Right lobe of liver (tissue), 6 donors: Measurements from ENCODE around the gene TRIM3. TPM values are rescaled to one million over a fixed set of nuclear protein-coding genes. Genes with fewer than 3 reads are reported as not detected.
A peak's percentile ranks its signal among the peaks of the same experiment; 100 is the strongest.

Experiments used
- ATAC-seq, 4 donors: fragments of 200-7000 bp; cut with Tn5 transposase; one replicate each; pipeline ENCODE4 v1.9.1; 2020; ENCODE audit warnings: mild to moderate bottlenecking in 4 of 4, moderate library complexity in 4 of 4
- DNase-seq, 3 donors: peaks; one replicate each; pipeline ENCODE4 v3.0.0-alpha.2; 2020
- H3K27ac ChIP-seq, 3 donors: fragments of 200-600 bp; one replicate each; pipeline ENCODE4 v1.8.0; 2022
- H3K27me3 ChIP-seq, 2 donors: fragments of 200-600 bp; one replicate each; pipeline ENCODE4 v1.8.0; 2022
- H3K36me3 ChIP-seq, 4 donors: fragments of 200-600 bp; sonication (generic) in 1 of 4; one replicate each; pipeline versions ENCODE4 v1.5.1 to v1.8.0; 2017 to 2022; ENCODE audit warnings: control low read depth in 1 of 4
- H3K4me1 ChIP-seq, 4 donors: fragments of 200-600 bp; sonication (generic) in 1 of 4; one replicate each; pipeline versions ENCODE4 v1.5.1 to v1.8.0; 2017 to 2022; ENCODE audit warnings: control low read depth in 1 of 4
- H3K4me3 ChIP-seq, 3 donors: fragments of 200-600 bp; one replicate each; pipeline ENCODE4 v1.8.0; 2022
- H3K9me3 ChIP-seq, 4 donors: fragments of 200-600 bp; sonication (generic) in 1 of 4; one replicate each; pipeline versions ENCODE4 v1.5.1 to v1.8.0; 2017 to 2022; ENCODE audit warnings: control low read depth in 1 of 4
- POLR2A ChIP-seq: fragments of 450-650 bp; IDR thresholded peaks from one replicate; pipeline ENCODE4 v1.6.1; 2017; ENCODE audit warnings: antibody characterized with exemption, mild to moderate bottlenecking
- WGBS: methylation state at CpG from one replicate; pipeline ENCODE4 v1.1.6; 2018; ENCODE audit warnings: low coverage, low lambda C conversion rate; ENCODE audit not compliant: insufficient coverage; ENCODE audit errors: missing lambda C conversion rate; 5-methylcytosine and 5-hydroxymethylcytosine counted together
- intact Hi-C, 2 donors: fragments of 100-400 bp; cut with DNase I; formaldehyde crosslinking; loops; one replicate each; pipeline versions ENCODE4 v1.11.2 to v1.14.1; 2022
- total RNA-seq, 6 experiments: library from RNA; depleted of rRNA in 2 of 6; stranded (reverse); fragments of >200 nt in 2 of 6; fragmentation: NEBNext Ultra II Directional in 3 of 6; extraction: Animal tissue kit (Norgen Biotek cat#: 25700) in 3 of 6; gene quantifications; one replicate each; pipeline versions ENCODE4 v1.1.0 to v1.2.4, GENCODE V29; 2016 to 2023
- TF ChIP-seq, protein P1 (sequence below), 4 donors: fragments of 200-600 bp in 3 of 4; fragments of 450-650 bp in 1 of 4; IDR thresholded peaks; one replicate each; pipeline versions ENCODE4 v1.5.1 to v1.8.0; 2016 to 2022; ENCODE audit warnings: antibody characterized with exemption in 4 of 4, mild to moderate bottlenecking in 2 of 4
- donor health status: DM: no; HTN: yes; CAD: no.
- donor health status: DM: no; HTN: no; CAD: no.
- donor health status: DM: no; HTN: no; CAD: no.
- donor health status: DM: no; HTN: yes; CAD: no.
- donor health status: DM: no; HTN: yes; CAD: no.

TRIM3 gene
- total RNA-seq, 6 experiments from 2014 or later: 5.0 to 8.9 (median 6.7) TPM

DNA sequence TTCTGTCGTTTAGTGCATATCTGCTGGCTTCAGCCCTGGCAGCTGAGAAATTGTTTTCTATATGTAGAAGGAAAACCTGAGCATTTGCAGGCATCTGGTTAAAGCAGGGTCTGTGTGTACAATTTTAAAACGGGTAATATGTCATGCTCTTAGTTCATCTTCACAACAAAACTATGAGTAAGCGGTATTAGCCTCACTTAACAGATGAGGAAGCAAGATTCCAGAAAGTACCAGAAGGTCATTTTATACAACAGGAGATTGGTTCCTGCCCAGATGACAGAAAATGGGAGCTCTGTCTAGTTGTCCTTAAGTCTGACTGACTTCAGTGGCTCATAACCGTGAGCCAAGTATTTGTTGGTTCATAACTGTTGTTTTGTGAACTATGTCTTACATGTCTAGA lies 8.7 kb upstream of the TRIM3 start:
- peak overlapping the region in 1 of 3 donors; percentile 82 for H3K4me3 ChIP-seq
- TF ChIP-seq, protein P1, sequence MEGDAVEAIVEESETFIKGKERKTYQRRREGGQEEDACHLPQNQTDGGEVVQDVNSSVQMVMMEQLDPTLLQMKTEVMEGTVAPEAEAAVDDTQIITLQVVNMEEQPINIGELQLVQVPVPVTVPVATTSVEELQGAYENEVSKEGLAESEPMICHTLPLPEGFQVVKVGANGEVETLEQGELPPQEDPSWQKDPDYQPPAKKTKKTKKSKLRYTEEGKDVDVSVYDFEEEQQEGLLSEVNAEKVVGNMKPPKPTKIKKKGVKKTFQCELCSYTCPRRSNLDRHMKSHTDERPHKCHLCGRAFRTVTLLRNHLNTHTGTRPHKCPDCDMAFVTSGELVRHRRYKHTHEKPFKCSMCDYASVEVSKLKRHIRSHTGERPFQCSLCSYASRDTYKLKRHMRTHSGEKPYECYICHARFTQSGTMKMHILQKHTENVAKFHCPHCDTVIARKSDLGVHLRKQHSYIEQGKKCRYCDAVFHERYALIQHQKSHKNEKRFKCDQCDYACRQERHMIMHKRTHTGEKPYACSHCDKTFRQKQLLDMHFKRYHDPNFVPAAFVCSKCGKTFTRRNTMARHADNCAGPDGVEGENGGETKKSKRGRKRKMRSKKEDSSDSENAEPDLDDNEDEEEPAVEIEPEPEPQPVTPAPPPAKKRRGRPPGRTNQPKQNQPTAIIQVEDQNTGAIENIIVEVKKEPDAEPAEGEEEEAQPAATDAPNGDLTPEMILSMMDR (IDR thresholded peaks at IDR 0.05): no peak
- TF ChIP-seq POLR2A: no peak
- no peak for ATAC-seq
- H3K9me3 ChIP-seq: no peaks in the 10 kb centered on the region
- 88% methylated on average over 4 of the region's 4 CpGs for whole genome bisulfite sequencing
- H3K27ac ChIP-seq: peak overlapping the region in 2 of 3 donors; percentile 81 to 90
- no peaks in the 10 kb centered on the region for H3K27me3 ChIP-seq
- intact Hi-C loops: no loop called here
- DNase-seq: no peak
- H3K4me1 ChIP-seq: peaks cover 0 to 21% (median 3%) of the 10 kb centered on the region in 4 donors
- peaks cover 0 to 55% (median 9%) of the 10 kb centered on the region in 4 donors for H3K36me3 ChIP-seq

DNA sequence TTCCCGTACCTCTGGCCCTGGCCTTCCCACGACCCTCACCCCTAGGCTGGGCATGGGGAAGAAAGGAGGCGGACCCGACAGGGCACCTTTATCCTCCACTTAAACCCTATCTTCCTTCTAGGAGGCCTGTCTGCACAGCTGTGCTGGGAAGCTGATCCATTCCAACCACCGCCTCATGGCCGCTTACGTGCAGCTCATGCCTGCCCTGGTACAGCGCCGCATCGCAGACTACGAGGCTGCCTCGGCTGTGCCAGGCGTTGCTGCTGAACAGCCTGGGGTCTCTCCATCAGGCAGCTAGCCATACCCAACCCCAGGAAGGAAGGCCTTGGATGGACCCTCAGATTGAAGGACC lies 8.2 kb upstream of the TRIM3 start:
- H3K9me3 ChIP-seq: no peaks in the 10 kb centered on the region
- WGBS: no CpG with 5 or more reads among the region's 13 CpGs
- peak overlapping the region; percentile 81 to 90 (median 87) for H3K27ac ChIP-seq
- H3K4me1 ChIP-seq: peaks cover 0 to 21% (median 3%) of the 10 kb centered on the region in 4 donors
- peak in 2 of 4 donors; percentile 2 to 5 for ATAC-seq
- H3K27me3 ChIP-seq: no peaks in the 10 kb centered on the region
- H3K4me3 ChIP-seq: peak overlapping the region; percentile 59 to 82 (median 73)
- H3K36me3 ChIP-seq: peaks cover 0 to 60% (median 9%) of the 10 kb centered on the region in 4 donors
- TF ChIP-seq, protein P1 (IDR thresholded peaks at IDR 0.05): no peak
- no peak for TF ChIP-seq POLR2A
- DNase-seq: no peak
- intact Hi-C loops: no loop called here

DNA sequence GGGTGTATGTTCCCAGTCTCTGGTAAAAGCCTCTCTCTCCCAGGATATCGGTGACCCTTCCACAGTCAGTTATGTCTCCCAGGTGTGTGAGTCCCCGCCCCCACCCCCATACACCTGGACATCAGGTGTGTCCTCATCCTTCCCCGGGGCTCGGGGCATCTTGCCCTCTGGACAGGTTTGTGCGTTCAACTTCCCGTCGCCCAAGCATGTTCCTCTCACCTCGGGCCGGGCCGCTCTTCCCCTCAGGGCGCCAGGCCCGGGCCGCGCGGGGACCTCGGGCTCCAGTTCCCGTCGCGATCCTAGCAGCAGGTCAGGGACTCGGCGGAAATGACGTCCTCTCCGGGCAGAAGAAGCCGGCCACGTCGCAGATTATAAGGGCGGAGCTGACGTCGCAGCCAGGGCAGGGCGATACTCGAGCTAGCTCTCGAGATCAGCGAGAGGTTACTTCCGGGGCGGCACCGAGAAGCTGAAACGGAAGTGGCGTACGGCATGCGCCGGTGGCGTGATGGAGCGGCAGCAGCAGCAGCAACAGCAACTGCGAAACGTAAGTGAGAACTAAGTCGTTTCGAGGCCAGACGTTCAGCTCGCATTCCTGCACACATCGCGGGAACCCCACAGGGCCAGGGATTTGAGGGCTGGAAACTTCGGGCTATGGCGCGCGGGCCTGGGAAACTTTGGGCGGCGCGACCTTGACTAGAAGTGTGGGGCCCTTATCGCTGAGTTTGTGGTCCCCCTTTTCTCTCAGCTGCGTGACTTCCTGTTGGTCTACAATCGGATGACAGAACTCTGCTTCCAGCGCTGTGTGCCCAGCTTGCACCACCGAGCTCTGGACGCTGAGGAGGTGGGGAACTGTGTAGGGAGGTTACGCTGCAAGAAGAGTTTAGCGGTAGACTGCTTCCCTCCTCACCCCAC lies 7.5 kb upstream of the TRIM3 start, which contains the start of the genes ARFIP2 and TIMM10B:
Gene ARFIP2 (minus strand): TSS at position 320 of the 912 bp plus-strand sequence. CDS start 910 bp downstream, outside the sequence.
Gene TIMM10B (plus strand): TSS at position 490 of the 912 bp plus-strand sequence. CDS start 16 bp downstream, at position 506.
- peak within 1 kb of the TSS; percentile 59 to 82 (median 73) for H3K4me3 ChIP-seq
- H3K9me3 ChIP-seq: no peaks in the 10 kb centered on the region
- TF ChIP-seq, protein P1 (IDR thresholded peaks at IDR 0.05): no peak
- TF ChIP-seq POLR2A: peak; percentile 85
- DNase-seq (peak; percentile 99 to 100 (median 100)), ATAC-seq (peak; percentile 98 to 99 (median 98))
- no peaks in the 10 kb centered on the region for H3K27me3 ChIP-seq
- H3K4me1 ChIP-seq: peaks cover 0 to 21% (median 3%) of the 10 kb centered on the region in 4 donors
- intact Hi-C loops: no loop called here
- H3K27ac ChIP-seq: peak within 1 kb of the TSS; percentile 81 to 90 (median 87)
- peaks cover 0 to 59% (median 9%) of the 10 kb centered on the region in 4 donors for H3K36me3 ChIP-seq
- 0% methylated on average over 29 of the region's 66 CpGs for WGBS

DNA sequence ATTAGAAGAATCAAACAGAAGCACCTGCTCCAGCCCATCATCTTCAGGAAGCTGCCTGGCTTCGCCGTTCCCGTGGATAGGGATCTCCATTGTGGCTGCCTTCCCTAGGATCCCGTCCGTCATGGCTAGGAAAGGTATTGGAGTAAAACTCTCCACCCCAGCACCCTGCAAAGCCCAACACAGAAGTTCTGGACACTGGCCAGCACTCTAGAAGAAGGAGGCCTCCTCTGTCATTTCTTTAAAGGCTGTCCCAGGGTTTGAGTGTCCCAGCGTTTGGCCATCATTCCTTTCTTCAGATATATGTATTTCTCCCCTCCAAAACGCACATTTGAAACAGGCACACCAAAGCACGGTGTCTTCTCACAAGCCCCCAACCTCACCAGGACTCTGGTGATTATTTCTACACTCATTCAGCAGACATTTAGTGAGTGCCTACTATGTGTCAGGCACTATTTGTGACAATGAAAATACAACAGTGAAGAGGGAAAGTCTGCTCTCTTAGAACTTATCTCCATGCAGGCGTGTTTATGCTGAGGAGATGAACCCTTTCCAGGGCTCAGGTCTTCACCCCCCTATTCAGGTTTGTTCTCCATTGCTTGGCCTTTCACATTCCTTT lies 6.7 kb upstream of the TRIM3 start:
- Histone ChIP-seq H3K9me3 (no peaks in the 10 kb centered on the region), H3K27ac (peak overlapping the region; percentile 81 to 90 (median 87)), H3K4me1 (peaks cover 0 to 27% (median 3%) of the 10 kb centered on the region in 4 donors), H3K4me3 (peak overlapping the region; percentile 59 to 82 (median 73)), H3K27me3 (no peaks in the 10 kb centered on the region), H3K36me3 (peaks cover 0 to 50% (median 9%) of the 10 kb centered on the region in 4 donors)
- WGBS: 55% methylated on average over 6 of the region's 9 CpGs
- no peak for DNase-seq
- intact Hi-C loops: no loop called here
- TF ChIP-seq, protein P1 (IDR thresholded peaks at IDR 0.05): no peak
- no peak for TF ChIP-seq POLR2A
- ATAC-seq: no peak
